Chondrocyte (in vitro differentiated cells): Measurements from ENCODE around the gene RASSF7. TPM values are rescaled to one million over a fixed set of nuclear protein-coding genes. Genes with fewer than 3 reads are reported as not detected.
A peak's percentile ranks its signal among the peaks of the same experiment; 100 is the strongest.

ENCODE experiments used
- DNase-seq: peaks from one replicate; pipeline ENCODE4 v3.0.0; 2021; ENCODE audit warnings: mixed read lengths, low spot score
- H3K27ac Mint-ChIP-seq: one replicate; pipeline ENCODE4 v1.8.0; 2021; ENCODE audit warnings: mild to moderate bottlenecking, moderate library complexity, mixed read lengths; ENCODE audit not compliant: unreplicated experiment
- H3K27me3 Mint-ChIP-seq: 2 replicates; pipeline ENCODE4 v1.8.0; 2021; ENCODE audit warnings: low read depth, mixed read lengths
- H3K36me3 Mint-ChIP-seq: 2 replicates; pipeline ENCODE4 v1.8.0; 2021; ENCODE audit warnings: low read depth, mixed read lengths
- H3K4me1 Mint-ChIP-seq: 2 replicates; pipeline ENCODE4 v1.8.0; 2021; ENCODE audit warnings: low read depth, mild to moderate bottlenecking, mixed read lengths
- H3K4me3 Mint-ChIP-seq: one replicate; pipeline ENCODE4 v1.8.0; 2021; ENCODE audit warnings: mild to moderate bottlenecking, moderate library complexity, mixed read lengths; ENCODE audit not compliant: unreplicated experiment
- H3K9me3 Mint-ChIP-seq: 2 replicates; pipeline ENCODE4 v1.8.0; 2021; ENCODE audit warnings: low read depth, mixed read lengths
- total RNA-seq: library from RNA; stranded (reverse); gene quantifications from 3 replicates; pipeline ENCODE4 v1.2.1, GENCODE V29; 2021
- TF ChIP-seq, protein P1 (sequence below): fragments of 200-600 bp; sonication (generic); IDR thresholded peaks from 2 replicates; pipeline ENCODE4 v1.5.0; 2021; ENCODE audit warnings: antibody characterized with exemption, mild to moderate bottlenecking, moderate library complexity

RASSF7 gene
- total RNA-seq, 1 donor from 2014 or later: 28.7 TPM

- Mint-ChIP-seq H3K36me3 (peaks cover 3% of the 10 kb centered on the region), H3K9me3 (no peaks in the 10 kb centered on the region), H3K27me3 (peaks cover 8% of the 10 kb centered on the region), H3K4me1 (no peaks in the 10 kb centered on the region), H3K27ac (no peak overlapping the region), H3K4me3 (no peak overlapping the region)
- TF ChIP-seq, protein P1, sequence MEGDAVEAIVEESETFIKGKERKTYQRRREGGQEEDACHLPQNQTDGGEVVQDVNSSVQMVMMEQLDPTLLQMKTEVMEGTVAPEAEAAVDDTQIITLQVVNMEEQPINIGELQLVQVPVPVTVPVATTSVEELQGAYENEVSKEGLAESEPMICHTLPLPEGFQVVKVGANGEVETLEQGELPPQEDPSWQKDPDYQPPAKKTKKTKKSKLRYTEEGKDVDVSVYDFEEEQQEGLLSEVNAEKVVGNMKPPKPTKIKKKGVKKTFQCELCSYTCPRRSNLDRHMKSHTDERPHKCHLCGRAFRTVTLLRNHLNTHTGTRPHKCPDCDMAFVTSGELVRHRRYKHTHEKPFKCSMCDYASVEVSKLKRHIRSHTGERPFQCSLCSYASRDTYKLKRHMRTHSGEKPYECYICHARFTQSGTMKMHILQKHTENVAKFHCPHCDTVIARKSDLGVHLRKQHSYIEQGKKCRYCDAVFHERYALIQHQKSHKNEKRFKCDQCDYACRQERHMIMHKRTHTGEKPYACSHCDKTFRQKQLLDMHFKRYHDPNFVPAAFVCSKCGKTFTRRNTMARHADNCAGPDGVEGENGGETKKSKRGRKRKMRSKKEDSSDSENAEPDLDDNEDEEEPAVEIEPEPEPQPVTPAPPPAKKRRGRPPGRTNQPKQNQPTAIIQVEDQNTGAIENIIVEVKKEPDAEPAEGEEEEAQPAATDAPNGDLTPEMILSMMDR: no peak
- no peak for DNase-seq
Measured at GRCh38 chr11:553083-553987, 7.4 kb upstream of the RASSF7 start.

DNA sequence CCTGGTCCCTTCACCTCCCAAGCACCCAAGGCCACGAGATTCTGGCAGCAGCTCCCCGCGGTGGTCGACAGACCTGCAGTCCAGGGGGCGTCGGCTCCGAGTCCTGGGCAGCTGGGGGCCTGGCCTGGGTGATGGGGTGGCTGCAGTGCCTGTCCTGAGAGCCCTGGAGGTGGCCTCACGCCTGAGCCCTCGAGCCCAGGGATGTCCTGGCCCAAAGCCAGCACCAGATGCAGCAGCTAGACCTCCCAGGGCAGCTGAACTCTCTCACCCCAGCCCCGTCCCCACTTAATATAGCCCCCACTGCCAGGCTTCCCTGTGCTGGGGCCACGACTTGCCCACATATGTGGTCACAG lies 6.8 kb upstream of the RASSF7 start:
- TF ChIP-seq, protein P1: no peak
- H3K4me3 Mint-ChIP-seq: no peak overlapping the region
- no peaks in the 10 kb centered on the region for H3K9me3 Mint-ChIP-seq
- no peak for DNase-seq
- no peaks in the 10 kb centered on the region for H3K4me1 Mint-ChIP-seq
- H3K36me3 Mint-ChIP-seq: peaks cover 3% of the 10 kb centered on the region
- peaks cover 8% of the 10 kb centered on the region for H3K27me3 Mint-ChIP-seq
- H3K27ac Mint-ChIP-seq: no peak overlapping the region

GRCh38 chr11:554428-555226 lies 6.1 kb upstream of the RASSF7 start:
- DNase-seq: no peak
- H3K4me1 Mint-ChIP-seq: no peaks in the 10 kb centered on the region
- H3K9me3 Mint-ChIP-seq: no peaks in the 10 kb centered on the region
- no peak overlapping the region for H3K27ac Mint-ChIP-seq
- H3K36me3 Mint-ChIP-seq: peaks cover 3% of the 10 kb centered on the region
- no peak overlapping the region for H3K4me3 Mint-ChIP-seq
- peaks cover 8% of the 10 kb centered on the region for H3K27me3 Mint-ChIP-seq
- TF ChIP-seq, protein P1: peak; percentile 77

DNA sequence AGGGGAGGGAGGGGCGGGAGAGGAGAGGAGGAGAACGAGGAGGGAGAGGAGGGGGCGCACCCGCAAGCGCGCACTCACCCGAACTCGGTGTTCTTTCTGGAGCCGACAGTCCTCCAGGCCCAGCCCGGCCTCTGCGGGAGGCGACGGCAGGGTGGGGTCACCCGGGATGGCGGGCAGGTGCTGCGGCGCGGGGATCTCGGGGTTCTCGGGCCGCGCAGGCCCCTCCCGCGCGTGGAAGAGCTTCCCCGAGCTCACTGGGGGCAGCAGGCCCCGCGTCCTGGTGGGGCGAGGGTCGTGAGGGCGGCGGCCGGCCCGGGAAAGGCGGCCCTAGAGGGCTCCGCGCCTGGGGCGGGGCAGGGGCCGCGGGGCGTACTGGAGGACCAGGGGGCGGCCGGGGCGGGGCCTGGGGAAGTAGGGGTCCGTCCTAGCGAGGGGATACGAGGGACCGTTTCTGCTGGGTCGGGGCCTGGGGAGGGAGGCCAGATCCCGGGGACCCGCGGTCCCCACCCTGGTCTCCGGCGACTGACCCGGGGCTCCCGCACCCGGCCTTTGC lies 5.5 kb upstream of the RASSF7 start:
- TF ChIP-seq, protein P1: peak; percentile 65
- DNase-seq: no peak
- H3K36me3 Mint-ChIP-seq: peaks cover 3% of the 10 kb centered on the region
- peaks cover 8% of the 10 kb centered on the region for H3K27me3 Mint-ChIP-seq
- H3K9me3 Mint-ChIP-seq: no peaks in the 10 kb centered on the region
- H3K27ac Mint-ChIP-seq: no peak overlapping the region
- peaks cover 5% of the 10 kb centered on the region for H3K4me1 Mint-ChIP-seq
- H3K4me3 Mint-ChIP-seq: no peak overlapping the region
